Omental fat pad (tissue), 4 donors: ENCODE results near the gene LRRC2. TPM values are rescaled to one million over a fixed set of nuclear protein-coding genes. Genes with fewer than 3 reads are reported as not detected.
A peak's percentile ranks its signal among the peaks of the same experiment; 100 is the strongest.

Source experiments
- ATAC-seq: fragments of 150-250 bp; one replicate; pipeline ENCODE4 v1.9.1; 2016; ENCODE audit warnings: mild to moderate bottlenecking, moderate library complexity; ENCODE audit not compliant: low FRiP score
- DNase-seq: peaks from one replicate; pipeline ENCODE4 v3.0.0-alpha.2; 2019; ENCODE audit warnings: low spot score
- CTCF ChIP-seq, 3 donors: fragments of 450-650 bp; IDR thresholded peaks; one replicate each; pipeline ENCODE4 v1.5.1; 2016 to 2017; ENCODE audit warnings: antibody characterized with exemption in 3 of 3, mild to moderate bottlenecking in 3 of 3, moderate library complexity in 2 of 3
- total RNA-seq, 4 donors: library from RNA; depleted of rRNA; stranded (reverse); fragments of >200 nt; gene quantifications; one replicate each; pipeline ENCODE4 v1.1.0, GENCODE V29; 2016

LRRC2 gene
- total RNA-seq = 1 to 10 TPM; 2.0 to 6.9 (median 3.8) TPM

- DNase-seq = no peak
- TF ChIP-seq CTCF (IDR thresholded peaks at IDR 0.05) = no peak
These were observed at the start of gene LRRC2 for GRCh38 chr3:46566040-46566641. LRRC2 (minus strand) TSS chr3:46566302; CDS start chr3:46551591, 14,711 bp downstream.

GRCh38 chr3:46615050-46615775, 49.1 kb upstream of the LRRC2 start:
- DNase-seq (no peak), ATAC-seq (no peak)
- no peak for TF ChIP-seq CTCF (IDR thresholded peaks at IDR 0.05)

More at GRCh38 chr3:46566040-46566641, at the start of gene LRRC2:
- ATAC-seq = peak; percentile 90

DNA sequence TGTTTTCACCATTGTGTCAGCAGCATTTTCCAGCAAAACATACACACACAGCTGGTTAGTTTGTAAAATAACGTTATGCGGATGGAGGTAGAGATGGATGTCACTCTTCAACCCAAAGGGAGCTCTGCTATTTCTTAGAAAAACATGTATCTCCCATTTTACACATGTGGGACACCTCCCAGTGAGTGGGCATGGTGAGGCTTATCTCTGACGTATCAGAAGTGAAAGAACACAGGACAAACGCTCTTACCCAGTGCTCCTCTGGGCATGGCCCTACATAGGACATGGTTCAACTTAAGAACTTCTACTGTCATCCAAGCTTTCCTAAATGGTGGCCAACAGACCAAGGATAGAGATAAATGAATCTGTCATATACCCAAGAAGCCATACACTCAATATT, 48.3 kb upstream of the LRRC2 start:
- ATAC-seq (no peak), DNase-seq (no peak)
- no peak for TF ChIP-seq CTCF (IDR thresholded peaks at IDR 0.05)

- ATAC-seq = no peak
- DNase-seq = no peak
- TF ChIP-seq CTCF (IDR thresholded peaks at IDR 0.05) = no peak
These were observed 47.4 kb upstream of the LRRC2 start for GRCh38 chr3:46613313-46614005.

- DNase-seq (no peak), ATAC-seq (no peak)
- no peak for TF ChIP-seq CTCF (IDR thresholded peaks at IDR 0.05)
These were observed 46.2 kb upstream of the LRRC2 start, which contains the start of gene FAM240A for GRCh38 chr3:46612324-46612723. FAM240A (plus strand) TSS chr3:46612525; CDS start chr3:46612684, 159 bp downstream.

DNA sequence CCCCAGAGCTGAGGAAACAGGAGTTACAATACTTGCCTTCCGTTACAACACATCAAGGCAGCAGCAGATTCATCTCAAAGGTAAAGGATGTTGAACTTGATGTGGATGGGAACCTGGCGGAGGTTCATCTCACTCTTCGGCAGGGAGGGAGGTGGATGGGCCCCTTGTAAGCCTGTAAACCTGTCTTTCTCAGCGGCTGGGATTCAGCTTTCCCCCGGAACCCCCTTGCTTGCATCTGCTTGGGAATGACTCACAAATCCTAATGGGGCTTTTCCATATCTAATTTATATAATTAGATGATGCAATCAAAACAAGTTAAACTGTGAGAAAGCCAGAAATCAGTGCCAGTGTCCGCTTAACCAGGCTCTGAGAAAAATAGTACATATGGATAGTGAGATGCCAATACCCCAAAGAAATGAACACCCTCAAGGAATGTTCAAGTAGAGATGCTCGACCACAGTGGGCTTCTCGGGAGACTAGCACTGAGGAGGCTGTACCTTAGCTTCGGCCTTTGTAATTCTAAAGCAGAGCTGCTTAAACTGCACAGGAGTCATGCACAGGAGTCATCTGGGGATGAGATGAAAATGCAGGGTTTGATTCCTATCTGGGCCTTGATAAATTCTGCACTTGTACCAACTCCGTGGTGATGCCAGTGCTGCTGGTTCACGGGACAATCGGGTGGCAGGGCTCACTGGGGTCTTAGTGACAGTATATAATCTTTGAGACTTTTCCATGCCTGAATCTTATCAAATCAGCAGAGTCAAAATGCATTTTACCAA, 44.0 kb upstream of the LRRC2 start:
- ATAC-seq = no peak
- DNase-seq = no peak
- no peak for TF ChIP-seq CTCF (IDR thresholded peaks at IDR 0.05)
